BJ (cell line): Measurements from ENCODE around the gene GOPC. TPM values are rescaled to one million over a fixed set of nuclear protein-coding genes. Genes with fewer than 3 reads are reported as not detected.

Experiments
- CTCF ChIA-PET: fragments of 350-600 bp; formaldehyde crosslinking; extraction: SDS; loops from one replicate; lab custom pipeline; 2021; ENCODE audit warnings: antibody characterized with exemption, inconsistent platforms; lab: Yijun Ruan, JAX
- POLR2A ChIA-PET: fragments of 300-600 bp; sonication (Branson Sonifier 250); formaldehyde crosslinking; extraction: SDS; loops from one replicate; lab custom pipeline; 2021; ENCODE audit warnings: antibody characterized with exemption; lab: Charles Lee
- DNase-seq: peaks from one replicate; pipeline ENCODE4 v3.0.0-alpha.2; 2011; ENCODE audit warnings: low read depth
- H3K27me3 ChIP-seq: 2 replicates; pipeline ENCODE4 v1.6.0; 2011; ENCODE audit warnings: low read length; ENCODE audit not compliant: control insufficient read depth, insufficient read depth
- H3K36me3 ChIP-seq: 2 replicates; pipeline ENCODE4 v1.5.1; 2011; ENCODE audit warnings: low read length; ENCODE audit not compliant: control insufficient read depth, insufficient read depth
- H3K4me3 ChIP-seq: 2 replicates; pipeline ENCODE4 v1.5.1; 2011; ENCODE audit warnings: low read depth, mild to moderate bottlenecking, control low read depth, low read length
- CTCF ChIP-seq: IDR thresholded peaks from 2 replicates; pipeline ENCODE4 v1.5.1; 2011; ENCODE audit warnings: low read depth, mild to moderate bottlenecking, control low read depth, inconsistent platforms, low read length, moderate library complexity; ENCODE audit not compliant: insufficient read depth
- polyA plus RNA-seq: library from polyadenylated mRNA; depleted of rRNA; stranded (reverse); fragments of >200 nt; gene quantifications from 2 replicates; pipeline ENCODE4 v1.2.3, GENCODE V29; 2011; rRNA removed

The GOPC gene
- polyA plus RNA-seq, 1 experiment, result 26.9 TPM

- Histone ChIP-seq H3K27me3 (no peaks in the 10 kb centered on the region), H3K36me3 (peaks cover 2% of the 10 kb centered on the region), H3K4me3 (no peak overlapping the region)
- DNase-seq, result no peak
- CTCF ChIA-PET, result interaction anchor here (0.6 kb wide), 1 partner anchor 63 kb away, joined by 4 read pairs; no protein-coding TSS in a partner anchor
- no peak for TF ChIP-seq CTCF
- POLR2A ChIA-PET, result no interaction called here
These were observed 89.2 kb downstream of the GOPC start for GRCh38 chr6:117512987-117513573.

- peaks cover 2% of the 10 kb centered on the region; the same call in 1 of the 2 replicates for H3K36me3 ChIP-seq
- DNase-seq, result no peak
- ChIA-PET CTCF (interaction anchor here (0.6 kb wide), 1 partner anchor 62 kb away, joined by 4 read pairs; no protein-coding TSS in a partner anchor), POLR2A (no interaction called here)
- H3K4me3 ChIP-seq, result no peak overlapping the region
- no peaks in the 10 kb centered on the region for H3K27me3 ChIP-seq
- no peak for TF ChIP-seq CTCF
These were observed 90.1 kb downstream of the GOPC start for GRCh38 chr6:117512056-117512828.

Other genes with a start within 250 kb of the GOPC start
- gene ROS1, start 176.6 kb downstream of the GOPC start, polyA plus RNA-seq, result 0.16 and 0.29 TPM in 2 replicates
- 30.1 and 42.1 TPM in 2 replicates for gene DCBLD1, start 119.8 kb downstream of the GOPC start, polyA plus RNA-seq
- 6.3 and 13.3 TPM in 2 replicates for gene NUS1, start 73.0 kb upstream of the GOPC start, polyA plus RNA-seq